Measurements from ENCODE around the gene RAPSN.

The RAPSN gene

DNA sequence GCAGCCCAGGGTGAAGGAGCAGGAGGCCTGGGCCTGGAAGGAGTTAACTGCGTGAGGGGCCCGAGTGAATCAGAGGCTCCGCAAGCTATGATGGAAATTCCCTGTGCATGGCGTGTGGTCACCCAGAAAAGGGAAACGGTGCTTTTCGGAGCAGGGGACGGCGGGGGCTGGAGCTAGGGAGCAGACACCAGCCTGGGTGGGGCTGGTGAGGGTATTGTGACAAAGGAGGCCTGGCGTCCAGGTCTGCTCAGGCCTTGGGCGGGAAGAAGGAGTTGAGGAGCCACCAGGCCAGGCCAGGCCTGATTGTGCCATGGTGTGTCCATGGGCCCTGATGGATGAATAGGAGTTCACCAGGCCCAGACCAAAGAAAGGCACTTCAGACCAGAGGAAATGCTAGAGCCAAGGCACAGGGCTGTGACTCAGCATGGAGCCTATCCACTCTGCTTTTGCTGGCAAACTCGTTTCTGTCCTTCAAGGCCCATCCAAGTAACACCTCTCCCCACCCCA, 57.8 kb downstream of the RAPSN start:
- no peak overlapping the region for H2AFZ ChIP-seq (ENCODE audit: low read depth, low read length)
- H2BK120ac ChIP-seq (ENCODE audit: low read depth, low read length): no peak overlapping the region
- no peak overlapping the region for H2BK12ac ChIP-seq (ENCODE audit: low read length in 2 of 2)
- no peak overlapping the region for H3K23ac ChIP-seq (ENCODE audit: low read length in 2 of 2)
- H3K4me1 ChIP-seq (ENCODE audit: control insufficient read depth, insufficient read depth, low read depth, low read length): peaks cover 32% of the 10 kb centered on the region
- no peaks in the 10 kb centered on the region for H3K36me3 ChIP-seq (ENCODE audit: control insufficient read depth in 1 of 2, insufficient read depth in 2 of 2, low read depth in 1 of 2, low read length in 2 of 2)
- H3K14ac ChIP-seq (ENCODE audit: low read length in 2 of 2): no peak overlapping the region
- H4K91ac ChIP-seq (ENCODE audit: low read length): no peak overlapping the region
- peak; percentile 18 for DNase-seq
- H3K27me3 ChIP-seq (ENCODE audit: control insufficient read depth in 1 of 2, insufficient read depth in 1 of 2, low read length in 2 of 2): no peaks in the 10 kb centered on the region
- no peak overlapping the region for H3K9ac ChIP-seq (ENCODE audit: low read length)
- H3K27ac ChIP-seq (ENCODE audit: low read length, poor library complexity, severe bottlenecking): no peak overlapping the region
- H2BK5ac ChIP-seq (ENCODE audit: low read depth, low read length, poor library complexity, severe bottlenecking): no peak overlapping the region
- H2AK5ac ChIP-seq (ENCODE audit: low read length, severe bottlenecking): no peak overlapping the region
- no peaks in the 10 kb centered on the region for H3K79me1 ChIP-seq (replicated peaks; ENCODE audit: low read length, poor library complexity, severe bottlenecking)
- H3K4me2 ChIP-seq (ENCODE audit: low read length, poor library complexity, severe bottlenecking): no peak overlapping the region
- H3K4me3 ChIP-seq (ENCODE audit: insufficient read depth in 1 of 2, low read depth in 1 of 2, low read length in 2 of 2): no peak overlapping the region
- no peak overlapping the region for H2BK15ac ChIP-seq (ENCODE audit: low read depth, poor library complexity, severe bottlenecking)
- no peak overlapping the region for H3K18ac ChIP-seq (ENCODE audit: low read depth in 1 of 2, low read length in 2 of 2)
- H4K8ac ChIP-seq (ENCODE audit: low read length): no peak overlapping the region
- no peak overlapping the region for H3K4ac ChIP-seq (ENCODE audit: low read depth in 1 of 2, low read length in 2 of 2)
- 85% methylated on average over 11 of the region's 11 CpGs for WGBS
- H3K9me3 ChIP-seq (ENCODE audit: control insufficient read depth, low read length): no peaks in the 10 kb centered on the region

DNA sequence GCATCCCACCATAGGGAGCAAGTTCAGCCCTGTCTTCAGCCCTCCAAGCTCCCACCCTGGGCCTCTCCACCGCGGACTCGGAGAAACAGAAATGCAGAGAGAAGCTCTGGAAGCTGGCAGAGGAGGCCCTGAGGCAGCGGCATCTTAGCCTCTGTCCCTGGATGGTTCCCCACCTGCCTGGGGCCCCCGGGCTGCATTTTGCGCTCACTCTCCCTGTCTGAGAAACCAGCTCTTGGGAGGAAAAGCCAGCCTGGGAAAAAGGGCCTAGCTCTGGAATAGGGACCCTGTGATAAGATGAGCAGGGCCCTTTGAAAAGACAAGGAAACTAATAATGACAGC, 58.5 kb downstream of the RAPSN start:
- no peak overlapping the region for H2BK120ac ChIP-seq (ENCODE audit: low read depth, low read length)
- H3K4me1 ChIP-seq (ENCODE audit: control insufficient read depth, insufficient read depth, low read depth, low read length): peaks cover 29% of the 10 kb centered on the region
- H2BK15ac ChIP-seq (ENCODE audit: low read depth, poor library complexity, severe bottlenecking): no peak overlapping the region
- WGBS: 96% methylated on average over 6 of the region's 6 CpGs
- H3K9me3 ChIP-seq (ENCODE audit: control insufficient read depth, low read length): no peaks in the 10 kb centered on the region
- no peak overlapping the region for H4K91ac ChIP-seq (ENCODE audit: low read length)
- H3K4me2 ChIP-seq (ENCODE audit: low read length, poor library complexity, severe bottlenecking): no peak overlapping the region
- H3K27ac ChIP-seq (ENCODE audit: low read length, poor library complexity, severe bottlenecking): no peak overlapping the region
- no peak overlapping the region for H3K4ac ChIP-seq (ENCODE audit: low read depth in 1 of 2, low read length in 2 of 2)
- H2AK5ac ChIP-seq (ENCODE audit: low read length, severe bottlenecking): no peak overlapping the region
- no peak overlapping the region for H3K14ac ChIP-seq (ENCODE audit: low read length in 2 of 2)
- no peak overlapping the region for H3K23ac ChIP-seq (ENCODE audit: low read length in 2 of 2)
- no peak overlapping the region for H2BK12ac ChIP-seq (ENCODE audit: low read length in 2 of 2)
- H3K36me3 ChIP-seq (ENCODE audit: control insufficient read depth in 1 of 2, insufficient read depth in 2 of 2, low read depth in 1 of 2, low read length in 2 of 2): no peaks in the 10 kb centered on the region
- no peak overlapping the region for H3K9ac ChIP-seq (ENCODE audit: low read length)
- H4K8ac ChIP-seq (ENCODE audit: low read length): no peak overlapping the region
- no peak overlapping the region for H3K18ac ChIP-seq (ENCODE audit: low read depth in 1 of 2, low read length in 2 of 2)
- no peaks in the 10 kb centered on the region for H3K27me3 ChIP-seq (ENCODE audit: control insufficient read depth in 1 of 2, insufficient read depth in 1 of 2, low read length in 2 of 2)
- DNase-seq: no peak
- H2BK5ac ChIP-seq (ENCODE audit: low read depth, low read length, poor library complexity, severe bottlenecking): no peak overlapping the region
- no peaks in the 10 kb centered on the region for H3K79me1 ChIP-seq (replicated peaks; ENCODE audit: low read length, poor library complexity, severe bottlenecking)
- H2AFZ ChIP-seq (ENCODE audit: low read depth, low read length): no peak overlapping the region
- no peak overlapping the region for H3K4me3 ChIP-seq (ENCODE audit: insufficient read depth in 1 of 2, low read depth in 1 of 2, low read length in 2 of 2)

DNA sequence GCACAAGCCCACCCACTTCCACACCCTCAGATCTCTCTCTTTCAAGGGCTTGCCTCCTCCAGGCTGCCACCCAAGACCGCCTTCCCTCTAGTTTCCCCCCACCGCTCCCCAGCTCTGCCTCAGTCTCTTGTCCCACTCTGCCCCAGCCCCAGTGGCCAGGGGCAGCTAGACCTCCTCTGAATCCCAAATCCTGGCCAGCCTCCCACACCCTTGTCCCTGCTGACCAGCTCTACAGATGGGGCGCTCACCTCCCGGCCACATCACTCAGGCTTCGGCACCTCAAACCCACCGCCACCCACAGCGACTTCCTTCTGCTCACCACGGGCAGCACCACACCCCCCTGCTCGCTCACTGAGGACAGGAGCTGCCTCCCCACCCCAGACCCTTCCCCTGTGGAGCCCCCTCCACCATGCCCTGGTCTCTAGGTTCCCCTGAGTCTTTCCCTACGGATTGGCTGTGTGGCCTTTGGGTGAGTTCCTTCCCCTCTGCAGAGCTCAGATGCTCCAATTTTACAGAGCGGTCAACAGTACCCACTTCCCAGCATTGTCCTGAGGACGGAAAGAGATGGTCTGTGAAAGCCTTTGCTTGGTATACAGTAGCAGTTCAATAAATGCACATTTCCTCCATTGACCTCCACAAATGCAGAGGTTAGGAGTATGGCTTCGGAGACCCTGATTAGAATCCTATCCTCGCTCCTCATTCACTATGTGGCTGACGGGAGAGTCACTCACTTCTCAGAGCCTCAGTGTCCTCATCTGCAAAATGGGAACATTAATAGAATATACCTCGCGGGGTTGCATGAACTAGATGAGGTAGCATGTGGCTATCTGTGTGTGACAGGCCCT, 59.1 kb downstream of the RAPSN start:
- no peak overlapping the region for H3K18ac ChIP-seq (ENCODE audit: low read depth in 1 of 2, low read length in 2 of 2)
- WGBS: 93% methylated on average over 13 of the region's 17 CpGs
- H2AFZ ChIP-seq (ENCODE audit: low read depth, low read length): no peak overlapping the region
- H3K4ac ChIP-seq (ENCODE audit: low read depth in 1 of 2, low read length in 2 of 2): no peak overlapping the region
- H3K14ac ChIP-seq (ENCODE audit: low read length in 2 of 2): no peak overlapping the region
- H3K79me1 ChIP-seq (replicated peaks; ENCODE audit: low read length, poor library complexity, severe bottlenecking): no peaks in the 10 kb centered on the region
- H3K4me1 ChIP-seq (ENCODE audit: control insufficient read depth, insufficient read depth, low read depth, low read length): peaks cover 26% of the 10 kb centered on the region
- H3K27me3 ChIP-seq (ENCODE audit: control insufficient read depth in 1 of 2, insufficient read depth in 1 of 2, low read length in 2 of 2): no peaks in the 10 kb centered on the region
- no peaks in the 10 kb centered on the region for H3K9me3 ChIP-seq (ENCODE audit: control insufficient read depth, low read length)
- no peak overlapping the region for H2AK5ac ChIP-seq (ENCODE audit: low read length, severe bottlenecking)
- no peak overlapping the region for H3K9ac ChIP-seq (ENCODE audit: low read length)
- H3K36me3 ChIP-seq (ENCODE audit: control insufficient read depth in 1 of 2, insufficient read depth in 2 of 2, low read depth in 1 of 2, low read length in 2 of 2): no peaks in the 10 kb centered on the region
- H4K8ac ChIP-seq (ENCODE audit: low read length): no peak overlapping the region
- H3K4me3 ChIP-seq (ENCODE audit: insufficient read depth in 1 of 2, low read depth in 1 of 2, low read length in 2 of 2): no peak overlapping the region
- H4K91ac ChIP-seq (ENCODE audit: low read length): no peak overlapping the region
- H3K27ac ChIP-seq (ENCODE audit: low read length, poor library complexity, severe bottlenecking): no peak overlapping the region
- no peak for DNase-seq
- H3K23ac ChIP-seq (ENCODE audit: low read length in 2 of 2): no peak overlapping the region
- no peak overlapping the region for H2BK15ac ChIP-seq (ENCODE audit: low read depth, poor library complexity, severe bottlenecking)
- no peak overlapping the region for H2BK120ac ChIP-seq (ENCODE audit: low read depth, low read length)
- H3K4me2 ChIP-seq (ENCODE audit: low read length, poor library complexity, severe bottlenecking): no peak overlapping the region
- no peak overlapping the region for H2BK12ac ChIP-seq (ENCODE audit: low read length in 2 of 2)
- H2BK5ac ChIP-seq (ENCODE audit: low read depth, low read length, poor library complexity, severe bottlenecking): no peak overlapping the region

DNA sequence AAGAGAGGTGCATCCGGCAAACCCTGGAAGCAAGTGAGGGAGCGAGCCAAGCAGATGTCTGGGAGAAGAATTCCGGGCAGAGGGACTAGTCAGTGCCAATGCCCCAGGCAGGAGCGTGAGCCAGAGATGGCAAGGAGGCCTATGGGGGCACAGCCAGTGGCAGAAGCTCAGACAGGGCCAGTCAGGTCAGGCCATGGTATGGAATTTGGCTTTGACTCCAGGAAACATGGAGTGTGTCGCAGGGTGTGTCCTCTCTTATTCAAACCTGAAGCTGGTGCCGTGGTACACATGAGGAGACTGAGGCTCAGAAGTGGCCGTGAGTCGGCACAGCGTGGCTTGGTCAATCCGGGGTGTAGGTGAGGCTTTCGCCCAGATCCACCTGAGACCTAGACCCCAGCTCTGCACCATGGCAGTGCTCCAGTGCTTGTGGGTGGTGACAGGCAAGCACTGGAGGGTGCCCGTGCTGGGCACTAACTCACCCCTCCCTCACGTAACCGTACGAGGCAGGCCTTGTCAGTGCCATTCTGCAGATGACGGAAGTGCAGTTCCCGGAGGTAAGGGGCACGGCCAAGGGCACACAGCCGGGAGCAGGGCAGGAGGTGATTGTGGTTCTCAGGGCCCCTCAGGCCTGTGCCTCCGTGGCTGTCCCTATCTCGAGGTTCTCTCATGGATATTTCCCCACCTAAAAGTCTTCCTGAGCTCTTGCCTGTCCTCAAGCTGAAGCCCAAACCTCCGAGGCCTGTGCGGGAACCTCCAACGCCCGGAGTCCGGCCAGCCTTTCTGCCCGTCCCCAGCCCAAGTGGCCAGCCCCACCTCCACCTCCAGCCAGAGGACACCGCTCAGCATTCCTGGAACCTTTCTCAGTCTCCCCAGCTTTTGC, 60.0 kb downstream of the RAPSN start:
- Histone ChIP-seq H3K4me2 (ENCODE audit: low read length, poor library complexity, severe bottlenecking) (no peak overlapping the region), H3K79me1 (replicated peaks; ENCODE audit: low read length, poor library complexity, severe bottlenecking) (no peaks in the 10 kb centered on the region), H2BK5ac (ENCODE audit: low read depth, low read length, poor library complexity, severe bottlenecking) (no peak overlapping the region), H3K4me3 (ENCODE audit: insufficient read depth in 1 of 2, low read depth in 1 of 2, low read length in 2 of 2) (no peak overlapping the region), H3K27me3 (ENCODE audit: control insufficient read depth in 1 of 2, insufficient read depth in 1 of 2, low read length in 2 of 2) (no peaks in the 10 kb centered on the region), H3K9ac (ENCODE audit: low read length) (no peak overlapping the region), H3K36me3 (ENCODE audit: control insufficient read depth in 1 of 2, insufficient read depth in 2 of 2, low read depth in 1 of 2, low read length in 2 of 2) (no peaks in the 10 kb centered on the region), H3K14ac (ENCODE audit: low read length in 2 of 2) (no peak overlapping the region), H4K8ac (ENCODE audit: low read length) (no peak overlapping the region), H3K18ac (ENCODE audit: low read depth in 1 of 2, low read length in 2 of 2) (no peak overlapping the region), H2AFZ (ENCODE audit: low read depth, low read length) (no peak overlapping the region), H4K91ac (ENCODE audit: low read length) (no peak overlapping the region), H3K9me3 (ENCODE audit: control insufficient read depth, low read length) (no peaks in the 10 kb centered on the region), H2BK15ac (ENCODE audit: low read depth, poor library complexity, severe bottlenecking) (no peak overlapping the region), H3K23ac (ENCODE audit: low read length in 2 of 2) (no peak overlapping the region), H2BK120ac (ENCODE audit: low read depth, low read length) (no peak overlapping the region), H2AK5ac (ENCODE audit: low read length, severe bottlenecking) (no peak overlapping the region), H3K4ac (ENCODE audit: low read depth in 1 of 2, low read length in 2 of 2) (no peak overlapping the region), H2BK12ac (ENCODE audit: low read length in 2 of 2) (no peak overlapping the region), H3K4me1 (ENCODE audit: control insufficient read depth, insufficient read depth, low read depth, low read length) (peaks cover 18% of the 10 kb centered on the region), H3K27ac (ENCODE audit: low read length, poor library complexity, severe bottlenecking) (no peak overlapping the region)
- no peak for DNase-seq
- WGBS: 91% methylated on average over 28 of the region's 28 CpGs
